Keratinocyte (primary cell): ENCODE data around the gene DIPK1A. TPM values are rescaled to one million over a fixed set of nuclear protein-coding genes. Genes with fewer than 3 reads are reported as not detected.

ENCODE experiments used
- DNase-seq: peaks from one replicate; pipeline ENCODE4 v3.0.0-alpha.2; 2011; ENCODE audit warnings: low read depth, missing footprints, low spot score
- FAIRE-seq: peaks from 2 replicates; lab custom pipeline; 2011; peaks lifted over from hg19 to GRCh38; lab: Jason Lieb, UNC
- H2AFZ ChIP-seq: 2 replicates; pipeline ENCODE4 v1.6.0; 2012; ENCODE audit warnings: low read length, control low read depth, inconsistent platforms; ENCODE audit not compliant: control insufficient read depth
- H3K27ac ChIP-seq: 2 replicates; pipeline ENCODE4 v1.5.1; 2011; ENCODE audit warnings: low read length; ENCODE audit not compliant: control insufficient read depth, insufficient read depth
- H3K27me3 ChIP-seq: 3 replicates; pipeline ENCODE4 v1.6.0; 2011; ENCODE audit warnings: low read length; ENCODE audit not compliant: control insufficient read depth, insufficient read depth; ENCODE audit errors: extremely low read depth
- H3K36me3 ChIP-seq, 2 experiments: 2 replicates in 1 of 2; 3 replicates in 1 of 2; pipeline ENCODE4 v1.5.1; 2011; ENCODE audit warnings: low read length in 2 of 2, mild to moderate bottlenecking in 1 of 2; ENCODE audit not compliant: control insufficient read depth in 2 of 2, insufficient read depth in 2 of 2; ENCODE audit errors: extremely low read depth in 1 of 2
- H3K4me1 ChIP-seq: 3 replicates; pipeline ENCODE4 v1.5.1; 2011; ENCODE audit warnings: low read length; ENCODE audit not compliant: control insufficient read depth, insufficient read depth; ENCODE audit errors: extremely low read depth
- H3K4me2 ChIP-seq: 3 replicates; pipeline ENCODE4 v1.6.0; 2011; ENCODE audit warnings: low read depth, low read length; ENCODE audit not compliant: control insufficient read depth, insufficient read depth; ENCODE audit errors: extremely low read depth
- H3K4me3 ChIP-seq, 3 experiments: fragments of 200-600 bp in 1 of 3; sonication (generic) in 1 of 3; 2 replicates in 2 of 3; 3 replicates in 1 of 3; pipeline ENCODE4 v1.5.1; 2011 to 2016; ENCODE audit warnings: low read length in 3 of 3, mild to moderate bottlenecking in 3 of 3, control low read depth in 2 of 3, inconsistent platforms in 1 of 3, low read depth in 1 of 3, mixed read lengths in 1 of 3, mixed run types in 1 of 3, moderate library complexity in 1 of 3; ENCODE audit not compliant: control insufficient read depth in 2 of 3, insufficient read depth in 2 of 3; ENCODE audit errors: extremely low read depth in 1 of 3
- H3K79me2 ChIP-seq: 2 replicates; pipeline ENCODE4 v1.6.0; 2012; ENCODE audit warnings: low read length; ENCODE audit not compliant: control insufficient read depth, insufficient read depth
- H3K9ac ChIP-seq: 3 replicates; pipeline ENCODE4 v1.6.0; 2011; ENCODE audit warnings: low read length; ENCODE audit not compliant: control insufficient read depth, insufficient read depth; ENCODE audit errors: extremely low read depth
- H3K9me1 ChIP-seq: 3 replicates; pipeline ENCODE4 v1.6.0; 2011; ENCODE audit warnings: low read length; ENCODE audit not compliant: control insufficient read depth, insufficient read depth; ENCODE audit errors: extremely low read depth
- H3K9me3 ChIP-seq: 2 replicates; pipeline ENCODE4 v1.5.1; 2012; ENCODE audit warnings: low read depth, low read length; ENCODE audit not compliant: control insufficient read depth
- H4K20me1 ChIP-seq: 3 replicates; pipeline ENCODE4 v1.6.0; 2011; ENCODE audit warnings: low read length; ENCODE audit not compliant: control insufficient read depth, insufficient read depth; ENCODE audit errors: extremely low read depth
- EZH2 ChIP-seq: IDR thresholded peaks from one replicate; pipeline ENCODE4 v1.6.1; 2012; ENCODE audit warnings: inconsistent platforms, mild to moderate bottlenecking, low read length, moderate library complexity
- dilution Hi-C: fragments of 300-500 bp; cut with MboI; formaldehyde crosslinking; loops from one replicate; pipeline ENCODE4 v1.7.0; 2020; ENCODE audit warnings: low sequenced_read_pairs; ENCODE audit not compliant: extremely low pct_ligation_motif_present
- polyA plus RNA-seq, 5 experiments: library from polyadenylated mRNA; depleted of rRNA in 3 of 5; stranded (reverse) in 3 of 5; stranded (forward) in 1 of 5; unstranded in 1 of 5; fragments of >200 nt; gene quantifications; 1 replicate in 1 of 5; 2 replicates in 3 of 5; 3 replicates in 1 of 5; pipeline versions ENCODE4 v1.2.1 to v1.2.3, GENCODE V29; 2011 to 2012; ENCODE audit warnings: missing spikeins in 2 of 5, low read depth in 1 of 5, low replicate concordance in 1 of 5
- TF ChIP-seq, protein P1 (sequence below), 3 experiments: IDR thresholded peaks in 1 of 3; conservative IDR thresholded peaks in 1 of 3; optimal IDR thresholded peaks in 1 of 3; 2 replicates in 2 of 3; 3 replicates in 1 of 3; pipeline versions ENCODE3 to v1.5.1; 2011; ENCODE audit warnings: low read length in 3 of 3, mild to moderate bottlenecking in 3 of 3, moderate library complexity in 2 of 3, control low read depth in 1 of 3, inconsistent platforms in 1 of 3; ENCODE audit not compliant: insufficient read depth in 2 of 3; ENCODE audit errors: extremely low read depth in 1 of 3

Gene DIPK1A
- polyA plus RNA-seq, 1 donor (not counting 4 experiments of a cell fraction or from before 2014, with no cell fraction given) = 22.0 TPM

- Histone ChIP-seq H2AFZ (no peak overlapping the region), H3K4me3 (no peak overlapping the region), H3K9ac (no peak overlapping the region), H3K4me2 (no peak overlapping the region), H4K20me1 (no peaks in the 10 kb centered on the region), H3K79me2 (no peaks in the 10 kb centered on the region), H3K27me3 (no peaks in the 10 kb centered on the region), H3K9me3 (no peaks in the 10 kb centered on the region), H3K4me1 (peaks cover 12% of the 10 kb centered on the region), H3K27ac (no peak overlapping the region), H3K9me1 (no peaks in the 10 kb centered on the region), H3K36me3 (no peaks in the 10 kb centered on the region)
- no peak for FAIRE-seq
- dilution Hi-C loops = no loop called here
- TF ChIP-seq EZH2 = no peak
- TF ChIP-seq, protein P1, sequence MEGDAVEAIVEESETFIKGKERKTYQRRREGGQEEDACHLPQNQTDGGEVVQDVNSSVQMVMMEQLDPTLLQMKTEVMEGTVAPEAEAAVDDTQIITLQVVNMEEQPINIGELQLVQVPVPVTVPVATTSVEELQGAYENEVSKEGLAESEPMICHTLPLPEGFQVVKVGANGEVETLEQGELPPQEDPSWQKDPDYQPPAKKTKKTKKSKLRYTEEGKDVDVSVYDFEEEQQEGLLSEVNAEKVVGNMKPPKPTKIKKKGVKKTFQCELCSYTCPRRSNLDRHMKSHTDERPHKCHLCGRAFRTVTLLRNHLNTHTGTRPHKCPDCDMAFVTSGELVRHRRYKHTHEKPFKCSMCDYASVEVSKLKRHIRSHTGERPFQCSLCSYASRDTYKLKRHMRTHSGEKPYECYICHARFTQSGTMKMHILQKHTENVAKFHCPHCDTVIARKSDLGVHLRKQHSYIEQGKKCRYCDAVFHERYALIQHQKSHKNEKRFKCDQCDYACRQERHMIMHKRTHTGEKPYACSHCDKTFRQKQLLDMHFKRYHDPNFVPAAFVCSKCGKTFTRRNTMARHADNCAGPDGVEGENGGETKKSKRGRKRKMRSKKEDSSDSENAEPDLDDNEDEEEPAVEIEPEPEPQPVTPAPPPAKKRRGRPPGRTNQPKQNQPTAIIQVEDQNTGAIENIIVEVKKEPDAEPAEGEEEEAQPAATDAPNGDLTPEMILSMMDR (optimal IDR thresholded peaks at IDR 0.05 in 1 of 3, IDR thresholded peaks at IDR 0.05 in 1 of 3, conservative IDR thresholded peaks at IDR 0.05 in 1 of 3; ENCODE audit: extremely low read depth in 1 of 3, insufficient read depth in 2 of 3, low read length in 3 of 3) = no peak
- DNase-seq = no peak
Observed at GRCh38 chr1:92915547-92915946, 45.7 kb downstream of the DIPK1A start.

GRCh38 chr1:92913093-92913819, 48.0 kb downstream of the DIPK1A start:
- dilution Hi-C loops = no loop called here
- Histone ChIP-seq H3K4me2 (no peak overlapping the region), H3K27ac (no peak overlapping the region), H3K79me2 (no peaks in the 10 kb centered on the region), H3K36me3 (no peaks in the 10 kb centered on the region), H2AFZ (no peak overlapping the region), H3K9ac (no peak overlapping the region), H3K27me3 (no peaks in the 10 kb centered on the region), H3K4me1 (peaks cover 33% of the 10 kb centered on the region), H3K4me3 (no peak overlapping the region), H3K9me3 (no peaks in the 10 kb centered on the region), H3K9me1 (no peaks in the 10 kb centered on the region), H4K20me1 (no peaks in the 10 kb centered on the region)
- FAIRE-seq (no peak), DNase-seq (no peak)
- no peak for TF ChIP-seq EZH2
- TF ChIP-seq, protein P1 (optimal IDR thresholded peaks at IDR 0.05 in 1 of 3, IDR thresholded peaks at IDR 0.05 in 1 of 3, conservative IDR thresholded peaks at IDR 0.05 in 1 of 3; ENCODE audit: extremely low read depth in 1 of 3, insufficient read depth in 2 of 3, low read length in 3 of 3) = no peak
